Middle frontal gyrus (tissue), 1 donor: Measurements from ENCODE around the gene TLX2.

ENCODE experiments used
- DNase-seq: peaks from one replicate; pipeline ENCODE4 v3.0.0-alpha.2; 2015; ENCODE audit warnings: low spot score; ENCODE audit errors: extremely low spot score

TLX2 gene

DNA sequence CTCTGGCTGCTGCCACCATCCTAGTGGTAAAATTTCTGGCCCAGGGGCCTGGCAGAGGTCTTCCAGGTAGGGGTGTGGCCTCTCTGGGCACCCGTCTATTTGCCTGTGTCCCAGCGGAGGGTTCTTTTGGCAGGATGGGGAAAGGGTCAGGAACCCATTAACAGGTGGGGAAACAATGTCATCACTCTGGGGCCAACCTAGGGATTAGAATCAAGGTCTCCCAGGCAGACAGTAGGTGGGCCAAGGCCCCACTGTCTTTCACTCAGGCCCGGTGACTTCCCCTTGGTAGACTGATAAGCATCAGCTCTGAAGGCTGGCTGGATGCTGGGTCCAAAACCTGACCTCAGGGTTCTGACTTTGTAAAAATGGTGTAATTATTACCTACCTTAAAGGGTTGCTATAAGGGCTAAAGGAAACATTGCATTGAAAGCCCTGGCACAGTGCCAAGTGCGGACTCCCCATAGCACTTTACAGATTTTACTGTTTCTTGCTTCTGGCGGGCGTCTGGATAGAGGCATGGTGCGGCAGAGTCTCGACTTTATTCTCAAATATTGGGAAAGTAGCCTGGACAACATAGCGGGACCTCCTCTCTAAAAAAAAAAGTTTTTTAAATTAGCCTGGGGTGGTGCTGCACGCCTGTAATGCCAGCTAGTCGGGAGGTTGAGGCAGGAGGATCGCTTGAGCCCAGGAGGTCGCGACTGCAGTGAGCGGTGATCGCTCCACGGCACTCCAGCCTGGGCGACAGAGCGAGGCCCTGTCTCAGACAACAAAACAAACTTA, 17.1 kb upstream of the TLX2 start:
- DNase-seq = no peak

DNA sequence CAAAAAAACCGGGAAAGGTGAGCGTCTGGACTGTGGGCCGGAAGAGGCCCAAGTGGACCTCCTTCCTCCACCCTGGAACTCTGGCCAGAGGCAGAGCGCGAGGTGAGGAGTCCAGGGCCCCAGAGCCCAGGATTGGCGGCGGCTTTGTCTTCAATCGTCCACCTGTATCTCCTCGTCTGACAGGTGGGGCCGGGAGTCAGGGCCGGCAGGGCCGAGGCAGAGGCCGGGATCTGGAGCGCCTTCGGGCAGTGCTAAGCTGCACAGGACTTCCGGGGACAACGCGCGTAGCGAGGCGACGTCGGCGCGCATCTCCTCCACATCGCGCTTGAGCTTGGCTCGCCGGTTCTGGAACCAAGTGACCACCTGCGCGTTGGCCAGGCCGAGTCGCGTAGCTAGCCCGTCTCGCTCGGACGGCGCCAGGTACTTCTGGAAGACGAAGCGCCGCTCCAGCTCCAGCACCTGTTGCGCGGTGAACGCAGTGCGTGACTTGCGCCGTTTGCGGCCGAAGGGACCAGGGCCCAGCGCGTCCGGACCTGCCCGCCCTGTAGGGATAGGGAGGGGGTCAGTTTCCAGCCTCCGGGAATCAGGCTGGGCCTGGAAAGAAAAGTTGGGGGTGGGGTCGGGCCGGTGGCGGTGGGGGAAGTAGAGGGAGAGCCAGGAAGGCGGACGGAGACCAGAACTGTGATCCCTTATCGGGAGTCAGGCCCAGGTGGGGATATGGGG, 16.3 kb upstream of the TLX2 start:
- DNase-seq = no peak

DNA sequence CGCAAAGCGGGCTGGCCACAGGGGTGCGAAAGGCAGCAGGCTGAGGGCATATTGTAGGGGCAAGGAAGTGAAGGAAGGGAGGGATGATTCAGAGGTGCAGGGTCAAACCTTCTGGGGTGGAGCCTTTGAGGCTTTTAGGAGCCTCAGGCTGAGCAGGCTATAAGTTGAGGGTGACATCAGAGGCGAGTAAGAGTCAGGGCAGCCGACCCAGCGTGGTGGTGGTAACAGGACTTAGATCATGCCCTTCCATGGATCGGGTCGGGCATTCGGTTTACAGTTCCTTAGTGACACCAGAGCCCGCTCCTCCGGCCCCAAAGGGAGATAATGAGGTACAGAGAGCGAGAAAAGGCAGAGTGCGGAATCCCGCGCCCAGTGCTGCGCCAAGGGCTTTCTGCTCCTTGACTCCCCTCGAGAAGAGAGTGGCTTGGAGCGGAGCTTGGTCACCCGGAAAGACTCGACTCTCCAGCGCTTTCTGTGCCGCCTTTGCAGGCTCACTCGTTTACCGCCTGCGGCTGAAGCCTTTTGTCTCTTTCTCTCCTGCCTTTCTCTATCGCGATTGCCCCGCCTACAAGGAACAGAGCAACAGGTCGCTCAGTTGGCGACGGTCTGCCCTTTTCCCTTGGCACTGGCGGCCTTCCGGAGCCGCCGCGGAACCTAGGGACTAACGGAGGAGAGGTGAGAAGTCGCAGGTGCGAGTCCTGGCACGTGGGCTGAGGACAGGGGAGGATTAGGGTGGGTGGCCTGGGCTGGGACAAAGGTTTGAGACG, 15.6 kb upstream of the TLX2 start:
- DNase-seq = no peak

DNA sequence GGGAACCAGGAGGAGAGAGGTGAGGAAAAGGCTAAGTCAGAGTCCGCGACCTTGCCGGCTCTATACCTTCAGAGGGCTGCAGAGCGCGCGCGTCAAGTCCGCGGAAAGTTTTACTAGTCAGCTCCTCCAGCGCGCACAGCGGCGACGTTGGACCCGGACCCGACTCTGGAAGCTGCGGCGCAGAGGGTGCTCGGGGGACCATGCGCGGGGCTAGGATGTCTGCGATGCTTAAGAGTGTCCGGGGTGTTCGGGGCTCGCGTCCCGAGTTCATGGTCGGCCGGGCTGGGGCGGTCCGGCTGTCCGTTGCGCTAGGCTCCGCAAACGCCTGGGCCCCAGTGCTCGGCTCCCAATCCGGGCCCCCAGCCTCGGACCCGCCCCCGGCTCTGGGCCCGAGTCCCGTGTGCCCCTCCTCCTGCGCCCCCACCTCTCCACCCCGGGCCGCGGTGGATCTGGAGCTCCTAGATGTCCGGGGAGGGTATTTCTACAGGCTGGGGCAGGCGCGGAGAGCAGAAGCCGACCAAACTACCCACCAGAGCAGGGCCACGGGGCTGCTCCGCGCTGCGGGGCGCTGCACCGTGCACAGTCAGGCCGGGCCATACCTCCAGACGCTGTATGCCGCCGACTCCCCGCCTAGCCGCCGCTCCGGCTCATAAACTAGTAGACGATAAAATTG, 14.8 kb upstream of the TLX2 start, which contains the start of gene LBX2:
Gene LBX2 (minus strand): TSS at position 337 of the 673 bp plus-strand sequence. CDS start 66 bp downstream, at position 271.
- DNase-seq = no peak

DNA sequence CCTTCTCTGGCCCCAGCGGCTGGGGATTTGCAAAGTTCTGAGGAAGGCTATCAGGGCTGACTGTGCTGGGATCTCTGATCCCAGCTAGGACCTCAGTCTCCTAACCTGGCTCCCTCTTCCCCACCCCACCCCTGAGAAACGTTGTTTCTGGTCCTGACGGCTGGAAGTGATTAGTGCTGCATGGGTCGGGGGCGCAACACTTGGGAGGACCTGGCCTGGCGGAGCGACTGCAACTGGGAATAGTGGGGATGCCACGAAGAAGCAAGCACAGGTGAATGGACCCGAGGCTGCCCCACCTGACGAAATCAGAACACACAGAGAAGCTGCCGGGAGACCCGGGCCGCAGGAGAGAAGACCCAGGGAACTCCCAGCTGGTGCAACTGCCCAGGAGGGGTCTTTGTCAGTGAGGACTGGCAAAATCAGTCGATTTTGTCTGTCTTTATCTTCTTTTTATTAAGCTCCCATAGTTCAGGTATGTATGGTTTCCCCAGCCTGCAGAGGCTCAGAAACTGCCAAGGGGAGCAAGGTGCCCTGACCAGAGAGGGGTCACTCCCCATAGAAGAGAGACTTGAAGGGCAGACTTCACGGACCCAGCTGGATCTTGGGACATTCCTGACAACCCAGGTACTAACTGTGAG, 14.2 kb upstream of the TLX2 start:
- DNase-seq = no peak

DNA sequence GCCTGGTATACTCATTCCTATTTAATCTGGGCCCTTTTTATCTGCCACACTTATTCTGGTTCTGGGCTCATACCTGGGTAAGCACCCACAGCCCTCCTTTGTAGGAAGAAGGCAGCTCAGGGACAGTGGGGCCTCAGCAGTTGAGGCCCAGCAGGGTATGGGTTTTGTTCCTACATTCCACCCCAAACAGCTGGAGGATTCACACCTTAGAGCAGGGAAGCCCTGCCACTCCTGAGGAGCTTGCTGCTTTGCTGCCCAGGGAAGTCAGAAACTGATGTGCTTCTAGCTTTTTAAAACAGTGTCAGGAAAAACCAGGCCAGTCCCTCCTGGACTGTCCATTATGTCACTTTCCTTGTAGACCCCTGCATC, 13.7 kb upstream of the TLX2 start:
- no peak for DNase-seq

DNA sequence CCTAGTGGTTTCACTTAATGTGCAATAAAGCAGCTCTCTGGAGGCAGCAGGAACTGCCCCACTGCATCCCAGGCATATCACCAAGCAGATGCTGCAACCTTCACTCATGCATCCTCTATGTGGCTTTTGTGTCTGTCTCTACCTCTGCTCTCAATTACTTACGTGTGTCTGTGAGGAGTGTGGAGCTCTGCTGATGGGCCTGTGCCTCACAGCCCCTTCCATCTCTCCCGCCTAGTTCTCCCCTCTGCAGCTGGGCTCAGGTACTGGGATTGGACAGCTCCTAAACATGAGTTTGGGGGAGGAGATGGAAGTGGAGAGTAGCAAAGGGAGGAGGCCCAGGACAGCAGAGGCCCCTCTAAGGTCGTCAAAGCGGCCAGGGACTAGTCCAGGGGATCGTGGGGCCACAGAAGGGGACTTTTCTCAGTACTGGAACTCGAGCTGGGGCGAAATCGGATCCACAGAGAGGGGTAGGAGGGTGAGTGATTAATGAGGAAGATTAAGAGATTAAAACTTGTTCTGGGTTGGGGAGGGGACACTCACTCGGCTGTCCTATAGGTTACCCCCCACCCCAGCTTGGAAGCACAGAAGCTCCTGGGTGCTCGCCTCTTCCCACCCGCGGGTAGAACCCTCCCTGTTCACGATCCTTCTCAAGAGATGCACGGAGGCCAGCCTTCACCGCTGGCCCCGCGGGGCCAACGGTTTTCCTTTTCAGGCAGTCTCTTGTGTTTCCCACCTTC, 12.7 kb upstream of the TLX2 start:
- no peak for DNase-seq

DNA sequence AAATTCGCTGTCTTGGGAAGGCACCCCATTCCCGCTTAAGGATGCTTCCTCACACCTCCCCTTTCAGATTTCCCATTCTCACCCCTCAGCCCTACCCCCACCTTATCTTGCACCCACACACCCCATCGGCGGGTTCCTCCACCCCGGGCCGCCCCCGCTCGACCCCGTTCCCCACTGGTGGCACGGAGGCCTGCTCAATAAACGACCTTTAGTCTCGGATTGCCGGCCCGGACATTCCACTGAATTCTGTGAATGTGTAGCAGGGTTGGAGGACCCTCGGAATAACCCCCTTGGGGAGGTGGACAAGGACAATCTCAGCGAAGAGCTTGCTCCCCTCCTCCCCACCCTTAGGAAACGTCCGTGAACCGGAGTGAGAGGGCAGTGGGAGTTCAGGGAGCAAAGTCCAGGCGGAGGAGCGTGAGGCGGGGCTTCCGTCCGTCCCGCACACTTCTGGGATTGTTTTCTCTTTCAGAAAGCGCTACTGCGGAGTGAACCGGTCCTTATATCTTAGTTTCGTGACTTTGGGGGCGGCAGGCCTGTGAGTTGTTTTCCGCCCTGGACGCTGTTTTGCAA, 12.0 kb upstream of the TLX2 start:
- DNase-seq = no peak

DNA sequence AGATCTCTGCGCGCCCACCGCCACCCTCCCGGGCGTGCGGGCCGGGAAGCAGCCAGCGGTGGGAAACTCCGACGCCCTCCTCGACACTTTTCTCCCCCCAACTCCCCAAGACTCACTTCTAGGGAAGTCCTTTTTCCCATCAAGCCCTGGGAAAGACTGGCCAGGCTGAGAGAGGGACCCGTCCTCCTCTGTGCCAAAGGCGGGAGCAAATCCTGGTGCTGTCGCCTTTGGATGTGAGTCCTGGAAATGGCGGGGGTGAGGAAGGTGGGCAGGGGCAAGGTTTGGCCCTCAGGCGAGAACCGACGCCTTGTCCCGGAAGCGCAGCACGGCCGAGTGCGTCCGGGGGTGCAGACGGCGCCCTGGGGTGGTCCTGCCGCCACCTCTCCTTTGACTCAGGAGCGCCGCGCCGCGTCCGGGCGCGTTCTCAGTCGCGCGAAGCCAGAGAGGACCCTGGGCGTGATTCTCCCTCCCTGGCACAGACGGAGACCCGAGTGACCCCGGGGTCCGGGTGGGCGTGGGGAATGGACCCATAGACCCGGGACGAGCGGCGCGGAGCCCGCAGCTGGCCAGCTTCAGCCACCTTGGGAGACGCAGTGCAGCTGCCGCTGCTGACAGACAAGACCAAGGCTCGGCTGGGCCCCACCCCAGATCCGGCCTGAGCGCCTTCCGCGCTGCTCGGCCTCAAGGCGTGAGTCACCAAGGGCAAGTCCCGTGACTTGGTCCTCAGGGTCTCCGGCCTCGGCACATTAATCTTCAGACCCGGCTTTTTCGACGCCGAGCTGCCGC, 11.3 kb upstream of the TLX2 start:
- no peak for DNase-seq

DNA sequence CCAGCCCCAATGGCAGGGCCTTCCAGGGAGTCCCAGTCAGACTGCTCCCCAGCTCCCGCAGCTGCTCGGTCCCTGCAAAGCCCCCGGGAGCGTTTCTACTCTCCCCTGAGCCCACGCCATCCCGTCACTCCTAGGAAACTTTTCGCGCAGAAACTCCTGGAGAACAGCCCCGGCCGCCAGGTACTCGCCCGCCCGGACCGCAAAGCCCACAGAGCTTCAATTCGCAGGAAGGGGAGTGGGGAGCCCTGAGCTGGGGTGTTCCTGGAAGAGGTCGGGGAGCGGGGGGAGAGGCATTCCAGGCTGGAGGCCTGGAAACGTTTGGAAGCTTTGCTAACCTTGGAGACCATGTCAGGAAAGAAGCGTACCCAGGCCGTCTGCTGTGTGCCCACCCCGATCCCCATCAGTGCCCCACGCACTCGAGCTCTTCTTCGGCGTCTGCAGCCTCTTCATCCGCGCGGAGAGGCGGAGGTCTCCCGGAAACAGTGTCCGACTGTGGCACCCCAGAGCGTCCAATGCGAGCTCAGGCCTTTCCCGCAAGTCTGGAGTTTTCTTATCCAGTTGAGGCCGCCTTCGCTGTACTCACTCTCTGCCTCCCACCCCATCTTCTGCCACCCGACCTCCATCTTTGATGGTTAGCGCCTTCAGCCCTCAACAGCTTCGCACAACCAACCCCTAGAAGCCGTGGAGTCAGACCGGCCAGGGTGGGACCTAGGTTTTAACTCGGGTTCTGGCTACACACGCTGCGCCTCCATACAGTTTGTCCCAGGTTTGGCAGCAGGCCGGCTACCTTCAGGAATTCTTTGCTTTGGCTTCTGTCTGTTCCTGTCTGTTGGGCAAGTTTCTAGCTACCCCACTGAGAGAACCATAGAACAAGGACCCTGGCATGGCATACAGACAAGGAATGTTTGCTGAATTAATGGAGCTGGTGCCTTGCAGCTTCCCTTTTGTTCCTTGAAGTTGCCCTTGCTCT, 10.5 kb upstream of the TLX2 start:
- no peak for DNase-seq

DNA sequence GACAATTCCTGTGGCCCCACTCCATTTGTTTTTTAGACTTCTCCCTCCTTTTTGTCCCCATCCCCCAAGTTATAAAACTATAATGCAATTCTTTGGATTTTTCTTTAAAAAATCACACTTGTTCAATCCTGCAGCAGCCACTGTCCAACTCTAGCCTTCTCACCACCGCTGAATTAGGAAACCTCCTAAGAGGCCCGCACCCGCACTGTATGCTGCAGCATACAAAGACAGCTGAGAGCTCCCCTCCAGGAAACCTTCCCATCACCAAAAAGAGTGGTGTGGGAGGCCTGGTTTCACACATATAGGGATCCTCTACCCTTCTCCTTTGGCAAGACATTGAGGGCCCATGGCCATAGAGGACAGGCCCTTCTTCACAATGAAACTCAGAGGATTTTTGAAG, 9.7 kb upstream of the TLX2 start:
- DNase-seq = no peak

DNA sequence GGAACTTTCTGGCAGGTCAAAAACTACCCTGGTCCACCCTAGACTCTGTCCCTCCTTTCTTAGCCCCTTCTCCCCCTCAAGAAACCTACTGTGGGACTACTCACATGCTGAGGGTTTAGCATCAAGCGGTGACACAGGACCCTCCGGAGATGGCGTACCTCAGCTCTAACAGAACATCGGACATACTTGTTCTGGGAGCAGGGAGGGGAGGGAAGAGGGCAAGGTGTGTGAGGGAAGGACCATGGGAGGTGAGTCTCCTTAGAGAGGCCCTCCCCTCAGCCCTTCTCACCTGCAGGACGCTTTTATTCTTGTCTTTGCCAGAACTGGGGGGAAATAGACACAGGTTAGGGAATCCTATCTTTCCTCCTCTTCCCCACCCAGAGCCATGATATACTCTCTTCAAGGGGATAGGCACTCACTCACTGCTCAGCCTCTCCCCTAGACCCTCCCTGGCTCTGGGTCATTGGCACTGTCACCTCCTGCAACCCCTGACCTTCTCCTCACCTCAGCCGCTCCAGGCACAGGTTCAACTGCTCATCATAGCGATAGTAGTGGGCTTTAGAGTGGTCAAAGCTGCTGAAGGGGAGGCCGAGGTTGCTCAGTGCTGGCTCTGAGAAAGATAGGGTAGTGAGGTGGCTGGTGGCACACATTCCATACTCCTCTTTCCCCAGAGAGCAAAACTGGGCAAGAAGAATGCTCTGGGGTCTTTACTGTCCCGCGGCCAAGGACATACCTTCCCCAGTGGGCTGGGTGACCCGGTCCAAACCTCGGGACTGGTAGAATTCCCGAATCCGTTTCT, 8.6 kb upstream of the TLX2 start:
- no peak for DNase-seq

DNA sequence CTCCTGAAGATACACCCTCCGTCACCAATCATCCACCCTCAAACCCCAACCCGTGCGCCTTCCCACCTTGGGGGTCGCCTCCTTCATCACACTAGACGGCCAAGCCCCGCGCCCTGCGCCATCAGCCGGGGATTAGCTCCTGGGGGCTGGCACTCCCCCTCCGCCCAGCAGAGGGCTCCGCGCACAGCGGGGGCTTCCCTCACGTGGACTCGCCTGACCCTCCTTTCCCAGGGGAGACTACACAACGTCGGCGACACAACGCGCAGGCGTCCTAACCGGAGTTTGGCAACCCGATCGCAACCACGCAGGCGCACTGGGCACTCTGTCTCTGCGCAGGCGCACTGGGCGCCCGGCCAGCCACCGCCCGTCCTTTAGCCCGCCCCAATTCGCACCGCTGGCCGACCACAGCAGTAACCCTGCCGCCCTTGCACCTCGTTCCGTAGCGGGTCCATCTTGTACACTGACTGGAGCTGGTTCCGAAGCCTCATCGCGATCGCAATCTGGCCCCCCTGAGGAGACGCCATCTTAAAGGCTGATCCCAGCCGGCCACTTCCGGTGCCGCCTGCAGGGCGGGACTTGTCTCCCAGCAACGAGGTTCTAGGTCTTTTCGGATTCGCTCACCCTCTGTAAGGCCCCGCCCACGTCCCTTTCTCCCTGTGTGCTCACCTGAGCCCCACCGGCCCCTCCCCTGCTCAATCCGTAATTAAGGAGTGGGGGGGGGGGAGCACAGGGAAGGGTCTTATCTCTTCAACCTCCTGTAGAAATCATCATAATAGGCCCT, 6.9 kb upstream of the TLX2 start, which contains the start of gene PCGF1:
Gene PCGF1 (minus strand): TSS at position 551 of the 781 bp plus-strand sequence. CDS start 27 bp downstream, at position 524.
- peak; percentile 92 for DNase-seq

DNA sequence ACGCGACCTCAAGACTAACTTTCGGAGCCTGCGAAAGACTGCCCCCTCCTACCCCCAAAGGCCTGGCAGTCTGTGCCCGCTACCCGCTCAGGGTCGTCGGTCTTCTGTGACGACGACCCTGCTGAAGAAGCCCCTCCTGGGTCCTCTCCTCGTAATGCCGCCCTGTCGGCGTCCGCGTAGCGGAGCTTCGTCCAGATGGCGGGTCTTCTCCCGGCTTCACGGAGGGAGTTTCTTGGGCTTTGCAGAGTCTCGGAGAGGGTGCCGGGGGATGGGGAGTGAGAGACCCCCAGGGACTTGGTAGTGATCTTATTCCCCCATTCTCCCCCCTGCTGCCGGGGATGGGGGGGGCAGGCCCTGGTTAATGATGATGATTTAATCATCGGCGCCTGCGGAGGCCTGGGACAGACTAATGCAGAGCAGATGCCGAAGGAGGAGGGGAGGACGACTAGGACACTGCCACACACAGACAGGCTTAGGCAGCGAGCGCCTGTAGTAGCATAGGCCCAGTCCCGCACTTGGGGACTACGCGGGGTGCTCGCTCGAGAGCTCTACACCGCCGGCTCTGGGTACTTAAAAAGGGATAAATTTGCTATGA, 6.2 kb upstream of the TLX2 start:
- no peak for DNase-seq

DNA sequence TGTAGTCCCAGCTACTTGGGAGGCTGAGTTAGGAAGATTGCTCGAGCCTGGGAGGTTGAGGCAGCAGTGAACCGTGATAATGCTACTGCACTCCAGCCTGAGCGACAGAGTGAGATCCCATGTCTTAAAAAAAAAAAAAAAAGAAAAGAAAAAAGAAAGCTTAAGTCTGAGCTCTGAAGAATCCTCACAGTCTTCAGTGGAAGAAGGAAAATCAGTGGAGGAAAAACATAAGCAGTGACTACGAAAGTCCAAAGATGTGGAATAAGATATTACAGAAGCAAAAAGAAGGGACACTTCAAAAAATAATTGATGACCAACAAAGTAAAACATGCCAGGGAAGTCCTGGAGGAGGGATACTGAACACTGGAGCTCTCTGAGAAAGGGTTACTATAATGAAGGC, 4.0 kb upstream of the TLX2 start:
- DNase-seq = no peak
